HepG2 (cell line): ENCODE data around the gene GPD1. TPM values are rescaled to one million over a fixed set of nuclear protein-coding genes. Genes with fewer than 3 reads are reported as not detected.

Source experiments
- ATAC-seq: fragments of 200-7000 bp; cut with Tn5 transposase; 3 replicates; pipeline ENCODE4 v1.9.1; 2020; ENCODE audit warnings: mild to moderate bottlenecking, moderate library complexity
- BruUV-seq: library from RNA; stranded (reverse); fragments of 400-500 nt; replicated peaks from 2 replicates; lab custom pipeline; 2021; lab: Mats Ljungman, UMichigan
- CTCF ChIA-PET: fragments of 300-600 bp; formaldehyde crosslinking; extraction: SDS; loops from one replicate; lab custom pipeline; 2021; ENCODE audit warnings: low total read pairs, inconsistent platforms, low intra/inter-chr PET ratio; lab: Yijun Ruan, JAX
- POLR2A ChIA-PET: fragments of 350-600 bp; sonication (Branson Sonifier 250); formaldehyde crosslinking; loops from one replicate; lab custom pipeline; 2020; ENCODE audit warnings: antibody characterized with exemption, inconsistent platforms; lab: Yijun Ruan, JAX
- DNase-seq: peaks from one replicate; pipeline ENCODE4 v3.0.0-alpha.2; 2015; ENCODE audit warnings: low spot score
- FAIRE-seq: peaks from 3 replicates; lab custom pipeline; 2011; peaks lifted over from hg19 to GRCh38; lab: Jason Lieb, UNC
- H2AFZ ChIP-seq: one replicate; pipeline ENCODE4 v1.6.1; 2011; ENCODE audit warnings: low read length, inconsistent platforms
- H3K27ac ChIP-seq: fragments of 300-600 bp; 3 replicates; pipeline ENCODE4 v1.8.0; 2011; ENCODE audit warnings: mixed run types, mild to moderate bottlenecking, mixed read lengths, low read length, inconsistent platforms; ENCODE audit not compliant: insufficient read depth; ENCODE audit errors: extremely low read length
- H3K27me3 ChIP-seq, 2 experiments: fragments of 200-600 bp in 1 of 2; 2 replicates in 1 of 2; 3 replicates in 1 of 2; pipeline versions ENCODE4 v1.6.0 to v1.8.0; 2011; ENCODE audit warnings: low read length in 2 of 2, mild to moderate bottlenecking in 2 of 2, moderate library complexity in 2 of 2, inconsistent platforms in 1 of 2; ENCODE audit not compliant: insufficient read depth in 2 of 2, control insufficient read depth in 1 of 2
- H3K36me3 ChIP-seq, 2 experiments: fragments of 200-600 bp in 1 of 2; replicated peaks in 1 of 2; 2 replicates in 1 of 2; 3 replicates in 1 of 2; pipeline versions ENCODE4 v1.5.1 to v1.8.0; 2011; ENCODE audit warnings: low read length in 2 of 2, inconsistent platforms in 1 of 2; ENCODE audit not compliant: insufficient read depth in 2 of 2, control insufficient read depth in 1 of 2
- H3K4me1 ChIP-seq: 2 replicates; pipeline ENCODE4 v1.5.1; 2012; ENCODE audit warnings: low read length, inconsistent platforms; ENCODE audit not compliant: insufficient read depth
- H3K4me2 ChIP-seq: 2 replicates; pipeline ENCODE4 v1.6.0; 2011; ENCODE audit warnings: low read depth, low read length, inconsistent platforms
- H3K4me3 ChIP-seq, 3 experiments: fragments of 200-600 bp in 1 of 3; sonication (generic), shearing (Covaris generic) in 1 of 3; replicated peaks in 1 of 3; 2 replicates each; pipeline ENCODE4 v1.5.1; 2011 to 2016; ENCODE audit warnings: low read length in 3 of 3, inconsistent platforms in 2 of 3, low read depth in 2 of 3, mild to moderate bottlenecking in 2 of 3, control low read depth in 1 of 3, mixed read lengths in 1 of 3; ENCODE audit not compliant: insufficient read depth in 1 of 3
- H3K79me2 ChIP-seq: one replicate; pipeline ENCODE4 v1.6.1; 2011; ENCODE audit warnings: low read length, inconsistent platforms; ENCODE audit not compliant: insufficient read depth
- H3K9ac ChIP-seq: 2 replicates; pipeline ENCODE4 v1.6.0; 2011; ENCODE audit warnings: mild to moderate bottlenecking, low read depth, low read length, inconsistent platforms; ENCODE audit not compliant: insufficient read depth
- H3K9me3 ChIP-seq: 2 replicates; pipeline ENCODE4 v1.5.1; 2012; ENCODE audit warnings: mild to moderate bottlenecking, low read length
- H4K20me1 ChIP-seq: 2 replicates; pipeline ENCODE4 v1.6.0; 2011; ENCODE audit warnings: inconsistent platforms, mild to moderate bottlenecking, low read length, moderate library complexity; ENCODE audit not compliant: insufficient read depth
- ATF7-NPFF ChIP-seq: sonication (generic); formaldehyde crosslinking; IDR thresholded peaks from 2 replicates; pipeline ENCODE4 v1.8.1; 2023; ENCODE audit warnings: mild to moderate bottlenecking, low read depth, missing genetic modification reagents, moderate library complexity
- HNRNPLL ChIP-seq: fragments of 200-400 bp; formaldehyde crosslinking; IDR thresholded peaks from 2 replicates; pipeline ENCODE4 v1.6.1; 2017; ENCODE audit warnings: mild to moderate bottlenecking, low read depth, low read length; ENCODE audit not compliant: poor library complexity, severe bottlenecking
- MTERF4 ChIP-seq: sonication (generic); formaldehyde crosslinking; IDR thresholded peaks from 2 replicates; pipeline ENCODE4 v1.8.0; 2023; ENCODE audit warnings: mild to moderate bottlenecking, missing genetic modification reagents
- PAWR ChIP-seq: sonication (generic); formaldehyde crosslinking; IDR thresholded peaks from 2 replicates; pipeline ENCODE4 v1.4.0; 2020; ENCODE audit warnings: missing genetic modification reagents, mild to moderate bottlenecking, borderline replicate concordance
- RBFOX2 ChIP-seq: fragments of 200-400 bp; formaldehyde crosslinking; IDR thresholded peaks from 2 replicates; pipeline ENCODE4 v1.6.1; 2017; ENCODE audit warnings: low read depth, mild to moderate bottlenecking, low read length
- STAG1 ChIP-seq: sonication (generic); formaldehyde crosslinking; IDR thresholded peaks from 2 replicates; pipeline ENCODE4 v1.4.0; 2020; ENCODE audit warnings: missing genetic modification reagents
- TBX2 ChIP-seq: sonication (generic); formaldehyde crosslinking; IDR thresholded peaks from 2 replicates; pipeline ENCODE4 v1.5.0; 2020; ENCODE audit warnings: missing genetic modification reagents, mild to moderate bottlenecking, borderline replicate concordance
- ZFP91 ChIP-seq: sonication (generic); formaldehyde crosslinking; IDR thresholded peaks from 2 replicates; pipeline ENCODE4 v1.9.0; 2022; ENCODE audit warnings: missing genetic modification reagents, mild to moderate bottlenecking, borderline replicate concordance
- ZNF280D ChIP-seq: sonication (generic); formaldehyde crosslinking; IDR thresholded peaks from 2 replicates; pipeline ENCODE4 v1.5.1; 2020; ENCODE audit warnings: mild to moderate bottlenecking, missing genetic modification reagents
- ZNF574 ChIP-seq: sonication (generic); formaldehyde crosslinking; IDR thresholded peaks from 2 replicates; pipeline ENCODE4 v1.4.0; 2020; ENCODE audit warnings: missing genetic modification reagents
- ZNF644 ChIP-seq: IDR thresholded peaks from 2 replicates; pipeline ENCODE4 v1.6.1; 2016; ENCODE audit warnings: low read depth
- WGBS: methylation state at CpG from one replicate; pipeline ENCODE4 v1.1.6; 2017; ENCODE audit warnings: low lambda C conversion rate; 5-methylcytosine and 5-hydroxymethylcytosine counted together
- in situ Hi-C: cut with HindIII; loops from 2 replicates; pipeline ENCODE4 v1.10.0; 2017; ENCODE audit warnings: low pct_unique_long_range_greater_than_20kb; ENCODE audit not compliant: extremely low pct_ligation_motif_present
- intact Hi-C: fragments of 100-400 bp; cut with micrococcal nuclease; formaldehyde crosslinking; loops from one replicate; pipeline ENCODE4 v1.10.0; 2022; ENCODE audit not compliant: unreplicated experiment
- polyA plus RNA-seq, 8 experiments: library from polyadenylated mRNA; depleted of rRNA in 3 of 8; stranded (reverse) in 7 of 8; unstranded in 1 of 8; fragments of >200 nt; fragmentation: Illumina TruSeq in 4 of 8; extraction: Trizol in 4 of 8; gene quantifications; 2 replicates each; pipeline versions ENCODE4 v1.2.1 to v1.2.3, GENCODE V29; 2011 to 2016; ENCODE audit warnings: low read depth in 4 of 8, missing spikeins in 1 of 8, mixed read lengths in 1 of 8; ENCODE audit not compliant: insufficient read depth in 1 of 8
- total RNA-seq, 5 experiments: library from RNA; depleted of rRNA; stranded (reverse); fragments of >200 nt; fragmentation: Illumina TruSeq; extraction: Trizol; gene quantifications; 2 replicates each; pipeline ENCODE4 v1.2.3, GENCODE V29; 2016; ENCODE audit warnings: low read depth in 1 of 5

Gene GPD1
- total and polyA plus RNA-seq, 2 of the 13 experiments (the other 11 are each of a cell fraction or from before 2014, with no cell fraction given), result 3.7 to 30.6 TPM

GRCh38 chr12:50132505-50133135, 28.8 kb downstream of the GPD1 start:
- Histone ChIP-seq H3K27me3 (no peaks in the 10 kb centered on the region), H3K4me1 (no peaks in the 10 kb centered on the region), H3K9me3 (no peaks in the 10 kb centered on the region), H3K36me3 (peaks cover 15 to 55% of the 10 kb centered on the region in 2 experiments), H3K27ac (no peak overlapping the region), H3K79me2 (no peaks in the 10 kb centered on the region), H4K20me1 (no peaks in the 10 kb centered on the region), H2AFZ (no peak overlapping the region), H3K4me2 (no peak overlapping the region), H3K4me3 (no peak overlapping the region), H3K9ac (no peak overlapping the region)
- ATAC-seq, result peak; percentile 74
- no TSS peak for BruUV-seq
- CTCF ChIA-PET, result interaction anchor here (1.5 to 2.4 kb wide), 3 partner anchors 42 to 182 kb away, joined by 12 to 31 read pairs (median 14); no protein-coding TSS in a partner anchor
- in situ Hi-C loops, result no loop called here
- FAIRE-seq, result peak; percentile 80
- POLR2A ChIA-PET, result interaction anchor here (0.9 to 1.5 kb wide), 3 partner anchors 21 to 50 kb away, joined by 3 to 8 read pairs (median 3); partner anchors contain the start of genes CERS5 and COX14
- peak; percentile 48 for DNase-seq
- intact Hi-C loops, result loop anchor here (1.0 to 5.0 kb wide), 2 partner anchors 57 to 180 kb away; no protein-coding TSS in a partner anchor
- WGBS, result 56% methylated on average over 2 of the region's 2 CpGs
- TF ChIP-seq MTERF4 (CRISPR knock-in tag) (no peak), TBX2 (no peak), ATF7-NPFF (CRISPR knock-in tag) (no peak), RBFOX2 (no peak), ZNF280D (no peak), ZNF644 (no peak), HNRNPLL (no peak), PAWR (CRISPR knock-in tag) (no peak), ZNF574 (CRISPR knock-in tag) (no peak), STAG1 (peak; percentile 80), ZFP91 (CRISPR knock-in tag) (no peak)
